HG03457 (cell line): Measurements from ENCODE around the gene GPR152.
A peak's percentile ranks its signal among the peaks of the same experiment; 100 is the strongest.
"Not testable (repeated sequence)": the region's sequence is repeated elsewhere in the genome, so short reads cannot be mapped to it uniquely, and the experiment has no call there.

Experiments
- ATAC-seq: cut with Tn5 transposase; IDR thresholded peaks from one replicate; pipeline ENCODE4 v1.9.1; 2021; ENCODE audit warnings: moderate number of reproducible peaks; ENCODE audit not compliant: unreplicated experiment

Gene GPR152

DNA sequence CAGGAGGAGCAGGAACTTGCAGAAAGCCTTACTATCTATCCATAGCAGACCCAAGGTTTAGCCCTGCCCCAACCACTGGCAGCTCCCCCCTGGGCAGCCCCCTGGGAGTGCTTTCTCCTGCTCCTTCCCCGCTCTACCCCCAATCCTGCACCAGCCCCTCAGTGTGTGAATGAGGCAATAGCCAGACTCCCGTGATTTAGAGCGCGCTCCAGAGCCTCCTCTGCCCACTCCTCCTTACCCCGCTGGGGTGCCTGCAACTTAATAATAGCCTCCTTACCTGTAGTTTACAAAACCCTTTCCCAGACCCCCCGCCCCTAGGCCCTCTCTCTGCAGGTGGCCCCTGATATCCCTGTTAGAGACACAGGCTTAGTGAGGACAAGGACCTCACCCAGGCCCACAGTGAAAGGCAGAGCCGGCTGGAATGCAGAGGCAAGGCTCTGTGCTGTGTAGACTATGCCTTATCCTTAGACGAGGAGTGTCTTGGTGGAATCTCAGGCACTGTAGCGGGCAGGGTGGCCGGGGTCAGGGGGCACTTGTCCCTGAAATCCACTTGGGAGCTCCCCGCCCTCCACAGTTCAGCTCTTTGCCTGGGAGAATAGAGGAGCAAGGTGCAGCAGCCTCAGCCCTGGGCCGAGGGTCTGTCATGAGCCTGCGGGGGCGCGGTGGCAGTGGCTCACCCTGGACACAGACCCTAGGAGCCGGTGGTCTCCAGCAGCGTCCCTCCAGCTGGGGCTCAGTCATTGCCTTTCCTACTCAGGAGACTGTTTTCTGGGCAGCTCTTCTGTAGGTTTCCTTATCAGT is 41.3 kb downstream of the GPR152 start:
- no peak for ATAC-seq

DNA sequence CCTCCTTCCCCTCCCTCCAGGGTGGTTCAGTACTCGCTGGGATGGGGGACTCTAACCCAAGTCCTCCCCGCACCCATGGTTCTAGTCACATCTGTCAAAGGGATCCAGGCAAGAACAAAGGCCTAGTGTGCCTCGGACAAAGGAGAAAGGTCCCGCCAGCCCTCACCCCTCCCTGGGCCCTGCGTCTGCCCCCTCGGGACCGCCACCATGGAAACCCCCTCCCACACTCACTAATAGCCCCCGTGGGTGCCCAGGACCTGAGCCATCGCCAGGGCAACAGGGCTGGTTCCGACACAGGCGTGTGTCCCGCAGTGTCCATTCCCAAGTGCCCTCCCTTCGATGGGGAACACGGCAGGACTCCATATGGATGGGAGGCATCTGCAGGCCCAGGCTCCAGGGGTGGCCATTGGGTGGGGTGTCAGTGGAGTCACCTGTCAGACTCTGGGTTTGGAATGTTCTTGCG is 42.1 kb downstream of the GPR152 start:
- no peak for ATAC-seq

DNA sequence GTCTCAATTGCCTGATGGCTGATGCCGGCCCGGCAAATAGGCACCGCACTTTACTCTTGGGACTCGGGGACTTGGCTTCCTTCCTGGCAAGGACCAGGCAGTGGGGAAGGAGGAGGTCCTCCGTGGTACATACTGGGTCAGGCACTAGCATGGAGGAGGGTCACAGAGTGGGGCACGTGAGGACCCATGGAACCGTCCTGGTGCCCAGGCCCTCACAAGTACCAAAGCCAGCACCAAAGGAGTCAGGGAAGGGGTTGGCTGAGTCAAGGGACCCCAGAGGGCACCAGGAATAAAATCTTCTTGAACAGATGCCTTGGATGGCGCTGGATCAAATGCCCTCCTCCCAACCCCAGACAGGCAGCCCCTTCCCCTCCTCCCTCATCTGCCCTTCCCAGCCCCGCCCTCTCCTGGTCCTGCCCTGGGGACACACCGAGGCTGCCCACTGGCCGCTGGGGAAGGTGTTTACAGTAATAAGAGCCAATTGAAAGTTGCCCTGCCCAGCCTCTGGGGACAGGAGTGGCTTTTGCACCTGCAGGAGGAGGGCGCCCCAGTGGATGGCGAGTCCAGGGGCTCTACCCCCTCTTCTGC is 42.7 kb downstream of the GPR152 start:
- no peak for ATAC-seq

DNA sequence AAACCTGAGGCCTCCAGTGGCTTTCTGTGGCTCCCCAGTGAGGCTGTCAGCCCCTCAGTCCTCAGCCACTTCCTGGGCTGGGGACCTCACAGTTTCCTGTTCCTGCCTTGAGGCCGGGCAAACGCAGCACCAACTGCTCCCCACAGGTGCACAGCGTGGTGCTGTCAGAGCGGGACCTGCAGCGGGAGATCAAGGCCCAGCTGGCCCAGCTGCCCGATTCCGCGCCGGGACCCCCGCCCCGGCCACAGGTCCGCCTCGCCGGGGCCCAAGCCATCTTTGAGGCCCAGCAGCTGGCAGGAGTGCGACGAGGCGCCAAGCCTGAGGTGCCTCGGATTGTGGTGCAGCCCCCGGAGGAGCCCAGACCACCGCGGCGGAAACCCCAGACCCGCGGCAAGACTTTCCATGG is 43.3 kb downstream of the GPR152 start:
- ATAC-seq, result no peak

GRCh38 chr11:67408437-67409200 is 43.9 kb downstream of the GPR152 start:
- ATAC-seq, result no peak

DNA sequence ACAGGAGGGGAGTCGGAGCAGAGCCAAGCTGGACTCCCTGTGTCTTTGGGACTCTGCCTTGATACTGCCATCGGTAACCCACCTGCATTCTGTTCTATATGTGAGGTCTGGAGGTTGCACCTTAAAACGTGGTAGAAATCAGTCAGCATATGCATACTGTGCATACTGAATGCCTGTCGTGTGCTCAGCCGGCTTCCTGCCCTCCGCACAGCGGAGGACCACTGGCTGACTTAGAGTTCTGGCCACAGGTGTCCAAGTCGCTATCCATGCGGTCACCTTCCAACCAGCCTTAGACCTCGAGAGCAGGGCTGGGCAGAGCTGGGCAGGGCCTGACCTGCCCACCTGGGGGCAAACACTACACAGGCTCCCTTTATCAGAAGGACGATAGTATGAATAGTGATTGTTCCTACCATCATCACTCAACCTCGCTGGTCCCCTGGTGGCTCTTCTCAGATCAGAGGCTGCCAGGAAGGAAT is 44.8 kb downstream of the GPR152 start:
- ATAC-seq, result no peak

DNA sequence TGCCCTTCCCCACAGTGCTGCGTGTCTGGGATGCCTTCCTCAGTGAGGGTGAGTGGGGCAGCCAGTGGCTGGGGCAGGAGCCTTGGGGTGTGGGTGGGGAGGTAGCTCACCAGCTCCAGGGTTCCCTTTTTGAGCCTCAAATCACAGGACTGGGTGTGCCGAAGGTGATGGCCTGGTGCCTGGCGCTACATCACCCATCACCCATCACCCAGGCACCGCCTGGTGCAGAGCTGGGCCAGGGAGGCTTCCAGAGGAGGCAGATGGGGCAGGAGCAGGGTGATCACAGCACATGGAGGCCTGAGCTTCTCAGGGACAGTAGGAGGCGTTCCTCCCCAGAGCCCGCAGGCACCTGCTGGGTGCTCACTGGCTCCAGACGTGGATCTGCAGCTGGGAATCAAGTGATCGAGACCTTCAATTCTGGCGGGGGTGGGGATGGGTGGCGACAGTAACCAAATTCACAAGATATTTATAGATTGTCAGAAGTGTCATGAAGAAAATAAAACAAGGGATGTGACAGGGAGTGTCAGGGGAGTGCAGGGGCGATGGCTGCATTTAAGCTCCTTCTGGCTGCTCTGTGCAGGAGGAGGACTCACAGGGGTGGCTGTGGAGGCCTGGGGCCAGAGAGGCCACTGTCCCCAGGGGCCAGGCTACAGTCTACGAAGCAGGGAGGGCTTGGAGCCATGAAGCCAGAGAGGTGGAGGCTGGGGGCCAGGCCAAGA is 45.4 kb downstream of the GPR152 start:
- no peak for ATAC-seq

DNA sequence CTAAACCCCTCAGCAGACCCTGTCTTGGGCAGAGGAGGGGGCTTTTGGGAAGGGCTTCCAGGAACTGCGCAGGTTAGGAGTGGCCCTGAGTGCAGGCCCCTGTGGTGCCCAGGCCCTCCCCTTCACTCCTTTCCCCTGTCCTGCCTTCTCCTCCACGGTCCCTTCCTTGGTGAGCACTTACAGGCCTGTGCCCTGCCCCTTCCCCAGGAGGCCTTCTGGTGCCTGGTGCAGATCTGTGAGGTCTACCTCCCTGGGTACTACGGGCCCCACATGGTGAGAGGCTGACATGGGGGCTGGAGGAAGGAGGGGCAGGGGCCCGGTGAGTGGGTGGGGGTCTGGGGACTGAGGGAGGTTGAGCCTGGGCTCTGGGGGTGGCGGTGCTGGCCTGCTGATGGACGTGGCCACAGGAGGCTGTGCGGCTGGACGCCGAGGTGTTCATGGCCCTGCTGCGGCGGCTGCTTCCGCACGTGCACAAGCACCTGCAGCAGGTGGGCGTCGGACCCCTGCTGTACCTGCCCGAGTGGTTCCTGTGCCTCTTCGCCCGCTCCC is 46.0 kb downstream of the GPR152 start:
- ATAC-seq, result no peak

GRCh38 chr11:67405688-67406339 is 46.7 kb downstream of the GPR152 start:
- no peak for ATAC-seq

GRCh38 chr11:67405196-67405567 is 47.3 kb downstream of the GPR152 start:
- ATAC-seq, result no peak

DNA sequence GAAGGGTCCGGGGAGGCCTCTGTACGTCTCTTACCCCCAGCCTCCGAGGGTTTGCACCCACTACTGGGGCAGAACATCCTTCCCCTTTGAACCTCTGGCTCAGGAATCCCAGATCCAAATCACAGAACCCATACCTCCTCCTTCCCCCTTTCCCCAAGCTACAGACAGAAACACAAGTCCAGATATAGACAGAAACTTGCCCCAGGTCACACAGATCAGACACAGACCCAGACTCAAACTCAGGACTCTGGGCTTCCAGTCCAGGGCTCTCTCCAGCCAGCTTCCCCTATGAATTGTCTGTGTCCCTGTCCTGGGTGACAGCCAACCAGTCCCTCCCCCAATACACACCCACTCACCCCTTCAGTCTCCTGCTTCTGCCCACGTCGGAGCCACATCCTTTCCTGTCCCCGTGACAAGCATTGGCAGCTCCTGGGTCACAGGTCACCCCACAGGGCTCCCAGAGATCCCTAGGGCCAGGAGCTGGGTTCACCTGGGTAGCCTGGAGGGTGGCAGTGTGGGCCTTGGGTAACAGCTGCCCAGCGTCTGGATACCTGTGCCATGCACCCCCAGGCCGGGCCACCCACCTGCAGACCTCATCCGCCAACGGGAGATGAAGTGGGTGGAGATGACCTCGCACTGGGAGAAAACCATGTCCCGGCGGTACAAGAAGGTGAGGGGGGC is 47.9 kb downstream of the GPR152 start:
- ATAC-seq, result no peak

DNA sequence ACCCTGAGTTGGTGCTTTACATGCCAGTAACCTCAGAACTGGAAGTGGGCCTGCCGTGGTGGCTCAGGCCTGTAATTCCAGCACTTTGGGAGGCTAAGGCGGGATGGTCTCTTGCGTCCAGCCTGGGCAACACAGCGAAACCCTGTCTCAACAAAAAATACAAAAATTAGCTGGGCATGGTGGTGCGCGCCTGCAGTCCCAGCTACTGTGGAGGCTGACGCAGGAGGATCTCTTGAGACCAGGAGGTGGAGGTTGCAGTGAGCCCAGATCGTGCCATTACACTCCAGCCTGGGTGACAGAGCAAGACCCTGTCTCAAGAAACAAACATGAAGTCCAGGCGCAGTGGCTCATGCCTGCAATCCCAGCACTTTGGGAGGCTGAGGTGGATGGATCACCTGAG is 49.4 kb downstream of the GPR152 start:
- ATAC-seq, result not testable (repeated sequence)

DNA sequence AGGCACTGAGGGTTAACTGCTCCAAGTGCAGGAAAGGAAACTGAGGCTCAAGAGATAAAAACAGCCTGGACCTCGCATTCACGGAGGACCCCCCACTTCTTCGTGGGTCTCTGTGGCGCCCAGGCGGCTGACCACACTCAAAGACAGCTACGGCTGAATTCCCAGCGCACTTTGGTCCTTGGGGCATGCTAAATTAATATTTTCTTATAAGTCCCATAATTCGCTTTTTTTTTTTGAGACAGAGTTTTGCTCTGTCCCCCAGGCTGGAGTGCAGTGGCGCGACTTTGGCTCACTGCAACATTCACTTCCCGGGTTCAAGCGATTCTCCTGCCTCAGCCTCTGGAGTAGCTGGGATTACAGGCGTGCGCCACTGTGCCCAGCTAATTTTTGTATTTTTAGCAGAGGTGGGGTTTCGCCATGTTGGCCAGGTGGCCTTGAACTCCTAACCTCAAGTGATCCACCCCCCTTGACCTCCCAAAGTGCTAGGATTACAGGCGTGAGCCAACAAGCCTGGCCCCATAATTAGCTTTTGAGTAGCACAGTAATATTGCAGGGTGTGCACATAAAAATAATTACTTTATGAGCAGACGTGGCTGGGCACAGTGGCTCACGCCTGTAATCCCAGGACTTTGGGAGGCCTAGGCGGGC is 50.2 kb downstream of the GPR152 start:
- not testable (repeated sequence) for ATAC-seq

DNA sequence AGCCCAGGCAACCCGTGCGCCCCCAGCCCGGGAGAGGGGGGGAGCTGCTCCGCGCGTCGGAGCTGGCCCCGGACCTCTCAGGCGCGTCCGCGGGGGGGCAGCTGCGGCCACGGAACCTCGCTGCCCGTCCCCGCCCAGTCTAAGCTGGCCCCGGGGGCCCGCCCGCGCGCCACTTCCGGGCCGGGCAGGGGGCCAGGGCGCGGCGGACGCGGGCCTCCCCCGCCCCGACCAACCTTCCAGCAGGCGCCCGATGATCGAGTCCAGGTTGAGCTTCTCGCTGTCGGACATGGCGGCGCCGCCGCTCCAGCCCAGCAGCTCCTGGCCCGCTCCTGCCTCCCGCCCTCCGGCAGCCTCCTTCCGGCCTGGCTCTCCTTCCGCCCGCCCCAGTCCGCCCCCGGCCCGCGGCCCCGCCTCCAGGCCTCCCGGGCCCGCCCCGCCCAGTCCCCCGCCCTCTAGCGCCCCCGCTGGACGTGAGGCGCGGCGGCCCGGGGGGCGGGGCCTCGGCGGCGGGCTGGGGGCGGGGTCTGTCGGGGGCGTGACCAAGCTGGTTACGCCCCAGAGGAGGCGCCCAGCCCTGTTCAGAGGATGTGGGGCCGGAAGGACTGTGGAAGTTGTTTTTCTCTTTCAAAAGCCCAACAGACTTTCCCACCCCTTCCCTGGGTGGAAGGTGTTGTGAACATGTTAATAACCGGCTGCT is 50.9 kb downstream of the GPR152 start, which contains the start of gene PPP1CA:
Gene PPP1CA, minus strand, starts transcription at position 364 of the 697 bp plus-strand sequence. Its CDS starts 76 bp downstream, at position 288.
- ATAC-seq, result peak; percentile 49
